GM12878 (cell line): ENCODE data around the gene DCAF11.

Experiments
- ATF7 ChIP-seq: fragments of 450-650 bp; IDR thresholded peaks from 2 replicates; pipeline ENCODE4 v1.6.1; 2016; ENCODE audit warnings: low read depth, mild to moderate bottlenecking
- BCL3 ChIP-seq: IDR thresholded peaks from 2 replicates; pipeline ENCODE4 v1.6.1; 2011; ENCODE audit warnings: borderline replicate concordance, low read depth, mild to moderate bottlenecking, moderate library complexity, low read length; ENCODE audit not compliant: insufficient read depth, poor library complexity, severe bottlenecking
- CEBPB ChIP-seq, 2 experiments: fragments of 150-350 bp in 1 of 2; IDR thresholded peaks; 2 replicates each; pipeline ENCODE4 v1.6.1; 2012 to 2014; ENCODE audit warnings: low read depth in 2 of 2, low read length in 2 of 2, borderline replicate concordance in 1 of 2, inconsistent platforms in 1 of 2
- CTCF ChIP-seq, 3 experiments: IDR thresholded peaks in 2 of 3; conservative IDR thresholded peaks in 1 of 3; 2 replicates each; pipeline ENCODE4 v1.5.1; 2011; ENCODE audit warnings: low read depth in 3 of 3, low read length in 3 of 3, mild to moderate bottlenecking in 3 of 3, control low read depth in 2 of 3, moderate library complexity in 2 of 3, inconsistent platforms in 1 of 3, mixed read lengths in 1 of 3; ENCODE audit not compliant: control insufficient read depth in 2 of 3, insufficient read depth in 1 of 3; ENCODE audit errors: extremely low read depth in 1 of 3
- GABPA ChIP-seq: IDR thresholded peaks from 2 replicates; pipeline ENCODE4 v1.6.1; 2014; ENCODE audit warnings: antibody characterized with exemption, low read depth, mild to moderate bottlenecking, inconsistent platforms
- POLR2A ChIP-seq: IDR thresholded peaks from 2 replicates; pipeline ENCODE4 v1.6.1; 2011; ENCODE audit warnings: low read depth, mild to moderate bottlenecking, low read length

GRCh38 chr14:24144451-24144850 is 29.9 kb downstream of the DCAF11 start:
- TF ChIP-seq BCL3 (no peak), CEBPB (IDR thresholded peaks at IDR 0.05; ENCODE audit: borderline replicate concordance in 1 of 2, low read depth in 2 of 2, low read length in 2 of 2) (no peak), GABPA (no peak), ATF7 (no peak), CTCF (IDR thresholded peaks at IDR 0.05 in 2 of 3, conservative IDR thresholded peaks at IDR 0.05 in 1 of 3; ENCODE audit: control insufficient read depth in 2 of 3, extremely low read depth in 1 of 3, insufficient read depth in 1 of 3, low read depth in 3 of 3, low read length in 3 of 3) (no peak), POLR2A (no peak)
